ENCODE measurements around the gene LRRC47.

Gene LRRC47

GRCh38 chr1:3785456-3786157 is 10.7 kb downstream of the LRRC47 start:
- no peak for DNase-seq (ENCODE audit: low read depth)

- no peak for DNase-seq (ENCODE audit: low read depth)
These were observed 11.3 kb downstream of the LRRC47 start for GRCh38 chr1:3785045-3785444.

- no peak for DNase-seq (ENCODE audit: low read depth)
These were observed 12.4 kb downstream of the LRRC47 start for GRCh38 chr1:3783651-3784474.

- DNase-seq (ENCODE audit: low read depth), result no peak
These were observed 15.4 kb downstream of the LRRC47 start for GRCh38 chr1:3780901-3781300.

- no peak for DNase-seq (ENCODE audit: low read depth)
These were observed 16.3 kb downstream of the LRRC47 start for GRCh38 chr1:3779912-3780416.

- no peak for DNase-seq (ENCODE audit: low read depth)
These were observed 16.9 kb downstream of the LRRC47 start for GRCh38 chr1:3779265-3779911.

GRCh38 chr1:3778590-3779264 is 17.6 kb downstream of the LRRC47 start:
- no peak for DNase-seq (ENCODE audit: low read depth)

- DNase-seq (ENCODE audit: low read depth), result no peak
These were observed 18.4 kb downstream of the LRRC47 start for GRCh38 chr1:3777647-3778589.

GRCh38 chr1:3777078-3777547 is 19.2 kb downstream of the LRRC47 start:
- no peak for DNase-seq (ENCODE audit: low read depth)

GRCh38 chr1:3776231-3776961 is 19.9 kb downstream of the LRRC47 start:
- no peak for DNase-seq (ENCODE audit: low read depth)

- no peak for DNase-seq (ENCODE audit: low read depth)
These were observed 20.6 kb downstream of the LRRC47 start for GRCh38 chr1:3775490-3776230.

- DNase-seq (ENCODE audit: low read depth), result no peak
These were observed 21.3 kb downstream of the LRRC47 start for GRCh38 chr1:3774946-3775489.

- no peak for DNase-seq (ENCODE audit: low read depth)
These were observed 21.9 kb downstream of the LRRC47 start for GRCh38 chr1:3774276-3774945.

GRCh38 chr1:3773572-3774275 is 22.6 kb downstream of the LRRC47 start:
- no peak for DNase-seq (ENCODE audit: low read depth)

- DNase-seq (ENCODE audit: low read depth), result no peak
These were observed 23.4 kb downstream of the LRRC47 start, which contains the start of gene SMIM1 for GRCh38 chr1:3772715-3773571. TSS of gene SMIM1 (plus strand) at chr1:3772749. CDS start at chr1:3775374, 2,625 bp downstream.

- no peak for DNase-seq (ENCODE audit: low read depth)
These were observed 24.1 kb downstream of the LRRC47 start for GRCh38 chr1:3772027-3772714.

Data from non-pigmented ciliary epithelial cell (primary cell).